ENCODE data around the gene NELL2.

GRCh38 chr12:44738051-44738450, 138.1 kb downstream of the NELL2 start:
- no peak for TF ChIP-seq CTCF (IDR thresholded peaks at IDR 0.05)
- no peak for TF ChIP-seq EP300 (IDR thresholded peaks at IDR 0.05)

Measured in esophagus muscularis mucosa (tissue), 3 donors.